ENCODE data around the gene TRPV3. TPM values are rescaled to one million over a fixed set of nuclear protein-coding genes. Genes with fewer than 3 reads are reported as not detected.
"Not testable (repeated sequence)": the region's sequence is repeated elsewhere in the genome, so short reads cannot be mapped to it uniquely, and the experiment has no call there.

The TRPV3 gene
- total RNA-seq, 4 donors from 2014 or later, result 0.36 to 3.0 (median 0.86) TPM

DNA sequence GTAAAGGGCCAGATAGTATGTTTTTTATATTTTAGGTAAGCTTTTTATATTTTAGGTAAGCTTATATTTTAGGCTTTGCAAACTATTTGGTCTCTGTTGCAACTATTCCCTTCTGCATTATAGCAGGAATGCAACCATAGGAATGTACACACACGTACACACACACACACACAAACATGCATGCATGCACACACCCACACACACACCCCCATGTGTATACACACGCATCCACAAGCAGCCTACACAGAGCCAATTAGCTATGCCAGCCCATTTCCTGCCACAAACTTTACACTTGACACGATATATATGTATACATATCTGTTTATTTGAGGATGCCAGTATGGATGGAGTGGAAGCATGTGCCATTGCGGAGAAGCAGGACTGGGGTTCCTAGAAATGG is 7.5 kb upstream of the TRPV3 start:
- TF ChIP-seq, protein P1, sequence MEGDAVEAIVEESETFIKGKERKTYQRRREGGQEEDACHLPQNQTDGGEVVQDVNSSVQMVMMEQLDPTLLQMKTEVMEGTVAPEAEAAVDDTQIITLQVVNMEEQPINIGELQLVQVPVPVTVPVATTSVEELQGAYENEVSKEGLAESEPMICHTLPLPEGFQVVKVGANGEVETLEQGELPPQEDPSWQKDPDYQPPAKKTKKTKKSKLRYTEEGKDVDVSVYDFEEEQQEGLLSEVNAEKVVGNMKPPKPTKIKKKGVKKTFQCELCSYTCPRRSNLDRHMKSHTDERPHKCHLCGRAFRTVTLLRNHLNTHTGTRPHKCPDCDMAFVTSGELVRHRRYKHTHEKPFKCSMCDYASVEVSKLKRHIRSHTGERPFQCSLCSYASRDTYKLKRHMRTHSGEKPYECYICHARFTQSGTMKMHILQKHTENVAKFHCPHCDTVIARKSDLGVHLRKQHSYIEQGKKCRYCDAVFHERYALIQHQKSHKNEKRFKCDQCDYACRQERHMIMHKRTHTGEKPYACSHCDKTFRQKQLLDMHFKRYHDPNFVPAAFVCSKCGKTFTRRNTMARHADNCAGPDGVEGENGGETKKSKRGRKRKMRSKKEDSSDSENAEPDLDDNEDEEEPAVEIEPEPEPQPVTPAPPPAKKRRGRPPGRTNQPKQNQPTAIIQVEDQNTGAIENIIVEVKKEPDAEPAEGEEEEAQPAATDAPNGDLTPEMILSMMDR (IDR thresholded peaks at IDR 0.05), result no peak
- no peak for ATAC-seq (ENCODE audit: low FRiP score)
- DNase-seq (ENCODE audit: low spot score), result no peak

DNA sequence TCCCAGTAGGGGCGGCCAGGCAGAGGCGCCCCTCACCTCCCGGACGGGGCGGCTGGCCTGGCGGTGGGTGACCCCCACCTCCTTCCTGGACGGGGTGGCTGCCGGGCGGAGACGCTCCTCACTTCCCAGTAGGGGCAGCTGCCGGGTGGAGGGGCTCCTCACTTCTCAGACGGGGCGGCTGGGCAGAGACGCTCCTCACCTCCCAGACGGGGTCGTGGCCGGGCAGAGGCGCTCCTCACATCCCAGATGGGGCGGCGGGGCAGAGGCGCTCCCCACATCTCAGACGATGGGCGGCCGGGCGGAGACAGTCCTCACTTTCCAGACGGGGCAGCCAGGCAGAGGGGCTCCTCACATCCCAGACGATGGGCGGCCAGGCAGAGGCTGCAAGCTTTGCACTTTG is 6.6 kb upstream of the TRPV3 start:
- not testable (repeated sequence) for ATAC-seq (ENCODE audit: low FRiP score); DNase-seq (ENCODE audit: low spot score)

DNA sequence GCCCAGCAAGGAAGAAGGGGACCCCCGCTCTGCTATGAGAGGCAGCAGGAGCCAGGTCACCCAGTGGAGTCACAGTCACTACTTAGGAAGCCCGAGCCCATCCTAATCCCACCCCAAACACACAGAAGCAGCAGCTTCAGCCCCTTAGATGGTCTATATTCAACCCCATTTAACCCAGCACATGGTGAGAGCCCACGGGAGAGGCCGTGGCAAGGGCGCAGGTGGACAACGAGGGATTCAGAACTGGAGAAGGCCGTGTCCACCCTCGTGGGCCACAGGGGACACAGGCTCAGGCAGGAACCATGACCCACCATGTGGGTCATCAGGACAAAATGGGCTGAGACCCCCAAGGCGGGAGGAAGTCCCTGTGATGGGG is 1.6 kb upstream of the TRPV3 start:
- TF ChIP-seq, protein P1 (IDR thresholded peaks at IDR 0.05), result no peak
- ATAC-seq (ENCODE audit: low FRiP score), result no peak
- DNase-seq (ENCODE audit: low spot score), result no peak

DNA sequence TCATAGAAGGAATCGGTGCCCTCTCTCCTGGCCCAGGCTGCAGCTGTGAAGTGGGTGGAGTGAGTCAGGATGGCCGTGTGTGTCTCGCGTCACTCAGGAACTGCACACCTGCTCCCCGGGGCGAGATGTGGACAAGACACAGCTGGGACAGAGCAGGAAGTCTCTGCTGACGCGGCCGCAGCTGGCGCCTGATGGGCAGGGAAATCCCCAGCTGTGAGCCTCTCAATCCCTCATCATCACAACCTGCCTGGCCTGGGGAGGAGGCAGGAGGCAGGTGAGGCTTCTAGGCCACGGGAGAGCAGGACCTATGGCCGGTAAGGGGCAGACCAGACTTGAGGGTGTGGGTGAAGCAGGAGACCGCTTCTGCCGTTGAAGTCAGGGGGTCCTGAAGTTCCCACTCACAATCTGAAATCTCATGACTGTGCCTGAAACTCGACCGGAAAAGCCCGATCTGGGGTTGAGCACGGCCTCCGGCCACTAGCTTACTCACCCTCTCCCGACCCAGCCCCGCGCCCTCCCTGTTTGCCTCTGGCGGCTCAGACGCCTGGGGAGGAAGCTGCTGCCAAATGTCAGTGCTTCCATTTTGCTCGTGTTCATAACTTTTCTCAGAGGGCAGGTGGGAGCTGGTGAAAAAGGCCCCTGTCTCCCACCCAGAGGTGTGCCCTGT is 1.1 kb upstream of the TRPV3 start:
- no peak for DNase-seq (ENCODE audit: low spot score)
- TF ChIP-seq, protein P1 (IDR thresholded peaks at IDR 0.05), result no peak

DNA sequence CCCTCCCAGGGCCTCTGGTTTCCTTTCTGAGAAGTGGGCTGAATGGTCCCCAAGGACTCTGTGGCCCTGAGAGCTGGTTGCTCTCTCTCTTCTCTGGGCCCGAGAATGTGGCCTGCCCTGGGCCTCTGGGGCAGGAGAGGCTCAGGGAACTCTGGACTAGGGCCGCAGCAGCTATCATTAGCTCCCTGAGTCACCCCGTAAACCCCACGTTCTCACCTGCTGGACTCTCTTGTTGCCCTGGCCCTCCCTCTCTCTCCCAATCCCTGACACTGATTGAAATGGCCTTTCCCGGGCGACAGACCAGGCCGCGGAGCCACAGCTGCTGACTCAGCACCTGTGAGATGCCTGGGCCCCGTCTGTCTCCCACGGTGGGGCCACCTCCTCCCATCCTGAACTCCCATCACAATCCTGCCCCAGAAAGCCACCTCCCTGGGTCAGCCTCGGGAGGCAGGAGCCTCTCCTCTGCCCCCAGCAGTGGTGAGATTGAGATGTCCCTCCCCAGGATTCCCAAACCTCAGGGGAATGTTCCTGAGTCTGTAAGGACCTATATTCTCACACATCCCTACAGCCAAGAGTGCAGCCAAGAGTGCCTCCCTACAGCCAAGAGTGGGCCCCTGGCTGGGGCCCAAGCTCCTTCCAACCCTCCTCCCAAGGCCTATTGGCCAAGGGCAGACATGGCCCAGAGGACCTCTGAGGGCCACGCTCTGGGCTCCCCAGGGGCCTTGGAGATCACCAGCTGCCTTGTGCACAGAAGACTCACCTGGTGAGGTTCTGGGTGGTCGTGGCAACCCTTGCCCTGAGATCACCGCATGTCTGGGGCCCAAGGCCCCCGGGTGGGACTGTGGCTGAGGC is 470 bp downstream of the TRPV3 start:
- TF ChIP-seq, protein P1 (IDR thresholded peaks at IDR 0.05), result no peak
- no peak for DNase-seq (ENCODE audit: low spot score)
- peak; percentile 9 for ATAC-seq (ENCODE audit: low FRiP score)

More for the DNA sequence above, 1.1 kb upstream of the TRPV3 start:
- no peak for ATAC-seq (ENCODE audit: low FRiP score)

DNA sequence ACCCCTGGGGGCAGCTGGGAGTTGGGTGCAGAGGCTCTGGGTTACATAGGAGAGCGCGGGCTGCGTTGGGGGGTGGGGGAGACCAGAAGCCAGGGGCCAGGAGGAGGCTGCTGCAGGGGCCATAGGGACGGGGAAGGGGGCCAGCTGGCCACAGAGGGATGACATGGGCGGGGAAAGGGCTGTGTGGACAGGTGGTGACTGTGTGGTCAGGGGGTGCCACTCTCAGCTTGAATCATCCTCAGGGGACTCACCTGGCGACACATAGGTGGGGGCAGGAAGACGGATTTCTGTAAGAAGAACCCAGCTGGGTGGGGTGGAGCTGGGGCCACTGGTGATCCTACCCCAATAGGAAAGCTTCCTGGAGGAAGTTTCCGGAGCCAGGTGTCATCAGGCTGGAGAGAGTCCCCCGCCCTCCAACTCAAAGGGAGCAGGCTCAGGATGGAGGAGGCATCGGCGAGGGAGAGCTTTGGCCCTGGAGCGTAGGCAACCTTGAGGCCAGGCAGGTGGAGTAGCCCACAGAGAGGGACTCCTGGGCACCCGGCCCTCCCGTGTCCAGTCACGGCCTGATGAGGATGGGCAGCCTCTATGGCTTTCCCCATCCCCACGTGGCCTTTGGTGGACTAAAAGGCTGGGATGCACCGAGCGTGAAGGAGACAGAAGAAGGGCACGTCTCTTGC is 1.2 kb downstream of the TRPV3 start:
- TF ChIP-seq, protein P1 (IDR thresholded peaks at IDR 0.05), result no peak
- no peak for DNase-seq (ENCODE audit: low spot score)
- ATAC-seq (ENCODE audit: low FRiP score), result no peak

DNA sequence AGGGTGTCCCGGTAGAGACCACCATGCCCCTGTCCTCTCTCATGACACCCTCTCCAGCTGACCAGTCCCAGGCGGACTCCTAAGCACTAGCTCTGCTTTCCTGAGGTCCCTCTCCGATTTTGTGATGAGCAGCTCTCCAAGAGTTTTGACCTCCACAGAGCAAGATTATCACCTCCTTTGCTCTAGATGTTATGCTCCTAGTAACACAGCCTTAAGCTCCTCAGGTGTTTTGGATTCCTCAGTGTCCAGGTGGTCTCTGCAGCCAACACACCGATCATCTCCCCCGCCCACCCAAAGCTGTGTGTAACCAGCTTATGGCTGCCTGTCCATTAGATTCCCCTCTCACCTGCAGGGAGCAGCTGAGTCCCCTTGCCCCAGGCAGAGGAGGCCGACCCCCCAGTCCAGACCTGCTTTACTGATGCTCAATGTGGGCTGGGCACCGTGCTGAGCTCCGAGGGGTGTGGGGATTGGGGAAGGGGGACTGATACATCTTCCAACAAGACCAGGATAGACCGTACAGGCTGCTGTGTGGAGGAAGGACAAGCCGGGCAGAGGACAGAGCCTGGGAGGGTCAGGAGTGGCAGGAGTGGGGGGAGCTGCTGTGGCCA is 2.3 kb downstream of the TRPV3 start:
- DNase-seq (ENCODE audit: low spot score), result no peak
- ATAC-seq (ENCODE audit: low FRiP score), result no peak
- TF ChIP-seq, protein P1 (IDR thresholded peaks at IDR 0.05), result no peak
